Measurements from ENCODE around the gene RBFOX2.

DNA sequence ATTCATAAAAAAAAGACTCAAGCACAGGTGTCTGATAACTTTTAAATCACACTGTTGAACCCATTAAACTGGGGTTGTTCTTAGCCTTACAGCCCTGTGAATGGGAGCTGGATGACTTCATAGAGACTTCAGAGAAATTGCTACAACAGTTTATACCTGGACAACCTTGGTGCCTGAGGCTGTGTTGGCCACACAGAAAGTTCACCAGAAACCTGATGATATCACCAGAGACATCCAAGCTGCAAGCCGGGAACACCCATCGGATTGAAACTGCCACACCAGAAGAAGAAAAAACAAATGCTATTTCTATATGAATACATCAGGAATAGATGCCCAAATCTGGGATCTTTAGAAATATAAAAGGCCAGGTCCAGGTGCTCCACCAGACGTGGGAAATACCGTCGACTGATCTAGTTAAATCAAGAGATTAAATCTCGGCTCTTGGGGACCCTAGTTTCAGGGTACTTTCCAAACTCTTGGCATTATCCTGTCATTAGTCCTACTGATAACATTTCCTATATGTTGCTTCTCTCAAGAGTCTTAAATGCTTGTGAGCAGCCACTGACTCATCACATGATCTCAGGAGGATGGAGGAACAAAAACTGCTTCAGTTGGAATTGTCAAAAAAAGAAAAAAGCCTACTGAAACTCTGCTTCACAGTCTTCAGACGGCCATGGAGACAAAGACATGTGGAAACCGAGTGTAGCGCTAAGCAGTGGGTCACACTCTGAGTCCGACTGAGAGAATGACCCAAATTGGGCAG, 339.5 kb downstream of the RBFOX2 start:
- TF ChIP-seq, protein P1, sequence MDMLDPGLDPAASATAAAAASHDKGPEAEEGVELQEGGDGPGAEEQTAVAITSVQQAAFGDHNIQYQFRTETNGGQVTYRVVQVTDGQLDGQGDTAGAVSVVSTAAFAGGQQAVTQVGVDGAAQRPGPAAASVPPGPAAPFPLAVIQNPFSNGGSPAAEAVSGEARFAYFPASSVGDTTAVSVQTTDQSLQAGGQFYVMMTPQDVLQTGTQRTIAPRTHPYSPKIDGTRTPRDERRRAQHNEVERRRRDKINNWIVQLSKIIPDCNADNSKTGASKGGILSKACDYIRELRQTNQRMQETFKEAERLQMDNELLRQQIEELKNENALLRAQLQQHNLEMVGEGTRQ (IDR thresholded peaks at IDR 0.05), result no peak
- no peak for TF ChIP-seq CTCF (IDR thresholded peaks at IDR 0.05)
